Measurements from ENCODE around the gene LMLN.
"Not testable (repeated sequence)": the region's sequence is repeated elsewhere in the genome, so short reads cannot be mapped to it uniquely, and the experiment has no call there.

The LMLN gene

GRCh38 chr3:198080521-198081384, 120.7 kb downstream of the LMLN start:
- DNase-seq: peak; percentile 80

GRCh38 chr3:198081421-198081844, 121.4 kb downstream of the LMLN start:
- peak; percentile 19 for DNase-seq

GRCh38 chr3:198082226-198082625, 122.2 kb downstream of the LMLN start:
- DNase-seq: not testable (repeated sequence)

- no peak for DNase-seq
Observed at GRCh38 chr3:198088421-198088955, 128.5 kb downstream of the LMLN start.

- DNase-seq: no peak
Observed at GRCh38 chr3:198090795-198091332, 130.8 kb downstream of the LMLN start.

- no peak for DNase-seq
Observed at GRCh38 chr3:198092276-198092675, 132.3 kb downstream of the LMLN start.

GRCh38 chr3:198093112-198093679, 133.2 kb downstream of the LMLN start:
- no peak for DNase-seq

All from femur (tissue), 1 donor.